ENCODE results near the gene COLEC12. TPM values are rescaled to one million over a fixed set of nuclear protein-coding genes. Genes with fewer than 3 reads are reported as not detected.

COLEC12 gene
- total RNA-seq, 2 donors from 2014 or later: 1.9 to 4.7 TPM

GRCh38 chr18:326846-327245 is 173.7 kb downstream of the COLEC12 start:
- Histone ChIP-seq H3K9me3 (no peaks in the 10 kb centered on the region), H3K27ac (no peak overlapping the region), H3K4me1 (no peaks in the 10 kb centered on the region), H3K27me3 (no peaks in the 10 kb centered on the region), H3K9ac (ENCODE audit: low read depth in 2 of 2, low read length in 2 of 2) (no peak overlapping the region), H3K36me3 (no peaks in the 10 kb centered on the region), H3K4me3 (no peak overlapping the region)
- intact Hi-C loops (cut with DNase I): no loop called here
- DNase-seq: no peak
- TF ChIP-seq, protein P1, sequence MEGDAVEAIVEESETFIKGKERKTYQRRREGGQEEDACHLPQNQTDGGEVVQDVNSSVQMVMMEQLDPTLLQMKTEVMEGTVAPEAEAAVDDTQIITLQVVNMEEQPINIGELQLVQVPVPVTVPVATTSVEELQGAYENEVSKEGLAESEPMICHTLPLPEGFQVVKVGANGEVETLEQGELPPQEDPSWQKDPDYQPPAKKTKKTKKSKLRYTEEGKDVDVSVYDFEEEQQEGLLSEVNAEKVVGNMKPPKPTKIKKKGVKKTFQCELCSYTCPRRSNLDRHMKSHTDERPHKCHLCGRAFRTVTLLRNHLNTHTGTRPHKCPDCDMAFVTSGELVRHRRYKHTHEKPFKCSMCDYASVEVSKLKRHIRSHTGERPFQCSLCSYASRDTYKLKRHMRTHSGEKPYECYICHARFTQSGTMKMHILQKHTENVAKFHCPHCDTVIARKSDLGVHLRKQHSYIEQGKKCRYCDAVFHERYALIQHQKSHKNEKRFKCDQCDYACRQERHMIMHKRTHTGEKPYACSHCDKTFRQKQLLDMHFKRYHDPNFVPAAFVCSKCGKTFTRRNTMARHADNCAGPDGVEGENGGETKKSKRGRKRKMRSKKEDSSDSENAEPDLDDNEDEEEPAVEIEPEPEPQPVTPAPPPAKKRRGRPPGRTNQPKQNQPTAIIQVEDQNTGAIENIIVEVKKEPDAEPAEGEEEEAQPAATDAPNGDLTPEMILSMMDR (IDR thresholded peaks at IDR 0.05): no peak

GRCh38 chr18:323253-323622 is 177.3 kb downstream of the COLEC12 start:
- Histone ChIP-seq H3K27ac (no peak overlapping the region), H3K36me3 (no peaks in the 10 kb centered on the region), H3K9me3 (no peaks in the 10 kb centered on the region), H3K27me3 (no peaks in the 10 kb centered on the region), H3K9ac (ENCODE audit: low read depth in 2 of 2, low read length in 2 of 2) (no peak overlapping the region), H3K4me1 (no peaks in the 10 kb centered on the region), H3K4me3 (no peak overlapping the region)
- intact Hi-C loops (cut with DNase I): no loop called here
- DNase-seq: no peak
- TF ChIP-seq, protein P1 (IDR thresholded peaks at IDR 0.05): no peak

DNA sequence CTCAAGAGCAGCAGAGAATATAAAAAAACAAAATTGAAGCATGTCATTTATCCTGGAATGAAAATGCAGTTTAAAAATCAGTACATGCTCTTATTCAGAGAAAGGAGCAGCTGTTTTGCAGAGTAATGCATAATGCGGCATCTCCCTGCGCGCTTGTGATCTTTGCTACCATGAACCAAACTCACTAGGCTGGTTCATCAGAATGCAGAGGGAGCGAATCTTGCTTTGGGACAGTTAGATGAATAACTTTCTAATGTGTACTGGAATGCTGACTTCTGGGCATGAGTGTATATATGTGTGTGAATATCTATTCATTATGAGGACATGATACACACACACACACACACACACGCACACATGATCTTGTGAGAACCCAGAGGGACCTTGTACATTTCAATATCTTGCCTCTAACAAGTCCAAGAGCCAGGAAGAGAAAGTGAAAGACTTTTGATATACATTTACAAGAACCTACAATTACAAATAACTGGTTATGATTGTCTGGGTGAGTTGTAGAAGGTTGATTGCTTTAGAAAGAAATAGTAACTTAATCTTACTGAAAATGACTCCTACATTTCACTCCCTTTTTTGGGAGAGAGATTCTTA is 178.5 kb downstream of the COLEC12 start:
- H3K36me3 ChIP-seq: no peaks in the 10 kb centered on the region
- TF ChIP-seq, protein P1 (IDR thresholded peaks at IDR 0.05): no peak
- no peak for DNase-seq
- intact Hi-C loops (cut with DNase I): no loop called here
- no peak overlapping the region for H3K4me3 ChIP-seq
- no peak overlapping the region for H3K27ac ChIP-seq
- H3K9ac ChIP-seq (ENCODE audit: low read depth in 2 of 2, low read length in 2 of 2): no peak overlapping the region
- no peaks in the 10 kb centered on the region for H3K9me3 ChIP-seq
- no peaks in the 10 kb centered on the region for H3K27me3 ChIP-seq
- H3K4me1 ChIP-seq: no peaks in the 10 kb centered on the region

GRCh38 chr18:320155-320554 is 180.3 kb downstream of the COLEC12 start:
- Histone ChIP-seq H3K9me3 (no peaks in the 10 kb centered on the region), H3K4me1 (no peaks in the 10 kb centered on the region), H3K27me3 (no peaks in the 10 kb centered on the region), H3K4me3 (no peak overlapping the region), H3K9ac (ENCODE audit: low read depth in 2 of 2, low read length in 2 of 2) (no peak overlapping the region), H3K36me3 (no peaks in the 10 kb centered on the region), H3K27ac (no peak overlapping the region)
- no peak for DNase-seq
- intact Hi-C loops (cut with DNase I): no loop called here
- TF ChIP-seq, protein P1 (IDR thresholded peaks at IDR 0.05): no peak

DNA sequence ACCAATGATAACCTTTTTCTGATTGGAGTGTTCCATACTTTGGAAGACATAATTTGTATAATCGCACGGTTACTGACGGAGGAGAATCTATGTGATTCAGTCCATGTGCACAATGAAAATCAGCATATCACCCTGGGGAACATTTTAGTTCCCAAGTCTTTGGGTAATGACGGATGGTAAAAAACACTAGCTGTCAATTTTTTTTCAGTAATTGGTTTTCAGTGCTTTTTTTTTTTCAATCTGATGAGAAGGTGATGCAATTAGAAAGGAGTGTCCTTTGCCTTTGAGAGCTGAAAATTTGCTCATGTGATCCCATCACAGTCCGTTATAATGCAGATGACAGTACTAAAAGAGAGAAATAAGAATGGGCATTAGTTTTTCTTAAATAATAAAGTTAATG is 180.8 kb downstream of the COLEC12 start:
- Histone ChIP-seq H3K27ac (no peak overlapping the region), H3K4me3 (no peak overlapping the region), H3K4me1 (no peaks in the 10 kb centered on the region), H3K9me3 (no peaks in the 10 kb centered on the region), H3K27me3 (no peaks in the 10 kb centered on the region), H3K36me3 (no peaks in the 10 kb centered on the region), H3K9ac (ENCODE audit: low read depth in 2 of 2, low read length in 2 of 2) (no peak overlapping the region)
- DNase-seq: no peak
- intact Hi-C loops (cut with DNase I): no loop called here
- TF ChIP-seq, protein P1 (IDR thresholded peaks at IDR 0.05): no peak

Measured in colonic mucosa (tissue), 4 donors.